Activated T-cell treated with anti-CD3 and anti-CD28 coated beads, Interleukin-2, amount 50 U/mL, for 72 hours (primary cell): ENCODE data around the gene ECE1. TPM values are rescaled to one million over a fixed set of nuclear protein-coding genes. Genes with fewer than 3 reads are reported as not detected.

Experiments used
- ATAC-seq, 2 donors: fragments of 150-1000 bp; cut with Tn5 transposase; replicated peaks in 1 of 2; 2 replicates each; pipeline ENCODE4 v1.10.0; 2021; ENCODE audit warnings: moderate library complexity in 2 of 2, mild to moderate bottlenecking in 1 of 2
- DNase-seq, 2 donors: peaks; one replicate each; pipeline ENCODE4 v3.0.0; 2021 to 2022; ENCODE audit warnings: mixed read lengths in 1 of 2
- H3K27ac Mint-ChIP-seq: one replicate; pipeline ENCODE4 v1.8.0; 2022; ENCODE audit warnings: mild to moderate bottlenecking, moderate library complexity, mixed read lengths
- H3K27me3 Mint-ChIP-seq: one replicate; pipeline ENCODE4 v1.8.0; 2022; ENCODE audit warnings: low read depth, mixed read lengths
- H3K36me3 Mint-ChIP-seq, 2 donors: one replicate each; pipeline ENCODE4 v1.8.0; 2022; ENCODE audit warnings: mixed read lengths in 2 of 2, mild to moderate bottlenecking in 1 of 2; ENCODE audit not compliant: insufficient read depth in 2 of 2
- H3K4me1 Mint-ChIP-seq: one replicate; pipeline ENCODE4 v1.8.0; 2022; ENCODE audit warnings: low read depth, mixed read lengths
- H3K4me3 Mint-ChIP-seq, 2 donors: one replicate each; pipeline ENCODE4 v1.8.0; 2022; ENCODE audit warnings: mild to moderate bottlenecking in 2 of 2, mixed read lengths in 2 of 2, moderate library complexity in 2 of 2
- H3K9me3 Mint-ChIP-seq, 2 donors: one replicate each; pipeline ENCODE4 v1.8.0; 2022; ENCODE audit warnings: mixed read lengths in 2 of 2
- total RNA-seq, 2 donors: library from RNA; stranded (reverse); gene quantifications; one replicate each; pipeline ENCODE4 v1.2.3, GENCODE V29; 2022

The ECE1 gene
- total RNA-seq, 2 donors from 2014 or later = 159 to 193 TPM

DNA sequence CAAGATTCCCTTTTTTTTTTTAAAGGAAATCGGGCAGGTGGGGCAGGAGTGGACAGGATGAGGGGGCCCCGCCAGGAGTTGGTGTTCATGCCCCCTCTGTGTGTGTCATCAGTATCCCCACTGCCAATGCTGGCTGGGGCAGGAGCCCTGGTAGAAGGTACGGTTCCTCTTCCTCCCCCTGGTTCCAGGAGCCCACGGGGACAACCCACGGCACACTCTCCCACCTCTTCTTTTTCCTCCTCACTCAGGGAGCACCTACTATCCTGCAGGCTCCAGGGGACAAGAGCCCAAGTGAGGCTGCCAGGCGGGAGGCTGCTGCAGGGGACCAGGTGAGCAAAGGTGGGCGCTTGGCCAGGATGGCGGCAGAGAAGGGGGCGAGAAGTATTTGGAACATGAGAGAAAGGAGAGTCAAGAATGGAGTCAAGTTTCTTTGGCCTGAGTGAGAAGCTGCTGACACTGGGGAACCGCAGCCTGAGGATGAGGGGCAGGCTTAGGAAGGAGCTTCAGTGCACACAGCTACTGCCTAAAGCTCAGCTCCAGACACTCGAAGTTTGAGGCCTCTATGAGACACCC lies 26.5 kb downstream of the ECE1 start:
- ATAC-seq (no peak), DNase-seq (no peak)
- H3K4me1 Mint-ChIP-seq = peaks cover 48% of the 10 kb centered on the region
- peaks cover 15 to 25% of the 10 kb centered on the region in 2 donors for H3K36me3 Mint-ChIP-seq
- H3K9me3 Mint-ChIP-seq = no peaks in the 10 kb centered on the region
- H3K4me3 Mint-ChIP-seq = no peak overlapping the region
- H3K27me3 Mint-ChIP-seq = no peaks in the 10 kb centered on the region
- no peak overlapping the region for H3K27ac Mint-ChIP-seq

DNA sequence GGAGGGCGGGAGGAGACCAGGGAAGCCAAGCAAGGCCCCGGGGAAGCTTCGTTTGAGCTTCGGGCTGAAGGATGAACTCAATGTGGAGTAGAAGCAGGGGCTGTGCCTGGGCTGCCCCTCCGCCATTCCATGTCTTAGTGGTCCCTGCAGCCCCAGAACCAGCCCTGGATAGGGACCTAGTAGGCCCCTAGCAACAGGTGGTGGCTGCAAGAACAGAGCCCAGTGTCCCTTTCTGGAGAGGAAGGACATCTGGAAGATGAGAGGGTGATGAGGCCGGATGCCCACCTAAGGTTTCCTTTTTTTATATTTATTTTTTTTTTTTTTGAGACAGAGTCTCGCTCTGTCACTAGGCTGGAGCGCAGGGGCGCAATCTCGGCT lies 27.2 kb downstream of the ECE1 start:
- peak overlapping the region; percentile 50 for H3K27ac Mint-ChIP-seq
- no peak overlapping the region for H3K4me3 Mint-ChIP-seq
- ATAC-seq (no peak), DNase-seq (no peak)
- H3K27me3 Mint-ChIP-seq = no peaks in the 10 kb centered on the region
- H3K9me3 Mint-ChIP-seq = no peaks in the 10 kb centered on the region
- H3K4me1 Mint-ChIP-seq = peaks cover 55% of the 10 kb centered on the region
- H3K36me3 Mint-ChIP-seq = peaks cover 15 to 22% of the 10 kb centered on the region in 2 donors

DNA sequence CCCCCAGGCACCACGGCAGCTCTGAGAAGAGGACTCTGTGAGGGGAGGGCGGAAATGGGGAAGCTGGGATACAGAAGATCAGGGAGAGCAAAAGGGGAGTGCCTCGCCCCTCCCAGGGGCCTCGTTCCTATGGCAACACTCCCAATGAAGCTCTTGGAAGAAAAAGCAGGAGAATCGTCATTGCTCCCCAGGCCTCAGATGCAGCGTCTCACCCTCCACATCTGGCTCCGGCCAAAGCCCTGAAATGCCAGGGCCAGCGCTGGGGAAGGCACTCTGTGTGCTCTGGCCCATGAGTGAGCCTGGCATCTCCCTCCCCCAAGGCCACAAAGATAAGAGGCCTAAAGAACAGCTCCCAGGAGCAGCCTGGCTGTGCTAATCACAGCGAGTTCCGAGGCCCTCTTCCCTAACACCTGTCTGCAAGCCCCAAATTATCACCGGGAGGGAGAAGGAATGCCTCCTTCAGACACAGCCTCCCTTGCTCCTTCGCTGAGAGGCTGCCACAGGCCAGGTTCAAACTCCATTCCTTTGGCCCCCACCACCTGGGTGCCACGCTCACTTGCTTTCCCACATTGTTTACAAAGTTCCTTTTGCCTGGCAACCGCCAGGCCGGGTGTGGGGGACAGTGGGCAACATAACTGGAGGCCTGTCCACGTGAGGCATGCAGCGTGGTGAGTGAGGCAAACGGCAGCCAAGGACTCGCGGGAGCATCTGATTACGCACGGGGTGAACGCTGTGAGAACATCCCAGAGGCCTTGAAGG lies 27.8 kb downstream of the ECE1 start:
- no peak for DNase-seq
- ATAC-seq = no peak
- no peaks in the 10 kb centered on the region for H3K9me3 Mint-ChIP-seq
- peaks cover 15 to 18% of the 10 kb centered on the region in 2 donors for H3K36me3 Mint-ChIP-seq
- no peaks in the 10 kb centered on the region for H3K27me3 Mint-ChIP-seq
- H3K27ac Mint-ChIP-seq = peak overlapping the region; percentile 88
- H3K4me3 Mint-ChIP-seq = peak overlapping the region; percentile 63 to 68
- H3K4me1 Mint-ChIP-seq = peaks cover 60% of the 10 kb centered on the region

DNA sequence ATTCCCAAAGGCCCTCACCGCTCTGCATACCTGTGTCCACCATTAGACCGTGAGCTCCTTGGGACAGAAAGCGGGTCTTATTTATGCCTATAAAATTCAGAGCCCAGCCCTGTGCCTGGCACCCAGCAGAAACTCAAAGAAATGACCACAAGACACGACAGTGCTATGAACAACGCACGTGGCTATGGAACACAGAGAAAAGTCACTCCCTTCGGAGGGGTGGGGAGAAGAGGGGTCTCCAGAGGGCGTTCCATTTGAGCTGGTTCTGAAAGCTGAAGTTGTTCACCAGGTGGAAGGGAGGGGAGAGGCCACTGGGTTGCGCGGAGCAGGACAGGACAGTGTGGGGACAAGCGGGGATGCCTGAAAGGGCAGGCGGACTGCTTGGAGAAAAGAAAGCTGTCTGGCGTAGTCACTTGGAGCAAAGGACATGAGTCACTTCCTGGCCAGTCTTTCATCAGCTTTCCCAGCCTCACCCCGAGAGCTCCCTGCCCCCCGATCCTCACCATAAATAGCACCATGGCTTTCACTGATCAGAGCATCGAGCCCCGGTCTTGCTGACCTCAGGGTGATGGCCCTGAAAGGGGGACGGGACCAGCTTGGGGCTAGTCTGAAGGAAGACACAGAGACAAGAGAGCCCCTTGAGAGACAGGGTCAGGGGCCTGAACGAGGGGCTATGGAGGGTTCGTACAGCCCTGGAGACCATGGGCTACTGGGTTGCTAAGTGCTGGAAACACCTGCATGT lies 28.5 kb downstream of the ECE1 start:
- Mint-ChIP-seq H3K27me3 (no peaks in the 10 kb centered on the region), H3K4me1 (peaks cover 63% of the 10 kb centered on the region), H3K9me3 (no peaks in the 10 kb centered on the region), H3K36me3 (peaks cover 12 to 17% of the 10 kb centered on the region in 2 donors), H3K27ac (peak overlapping the region; percentile 88), H3K4me3 (peak overlapping the region; percentile 63 to 68)
- ATAC-seq (peak; percentile 44 to 69), DNase-seq (peak; percentile 45 to 48)

DNA sequence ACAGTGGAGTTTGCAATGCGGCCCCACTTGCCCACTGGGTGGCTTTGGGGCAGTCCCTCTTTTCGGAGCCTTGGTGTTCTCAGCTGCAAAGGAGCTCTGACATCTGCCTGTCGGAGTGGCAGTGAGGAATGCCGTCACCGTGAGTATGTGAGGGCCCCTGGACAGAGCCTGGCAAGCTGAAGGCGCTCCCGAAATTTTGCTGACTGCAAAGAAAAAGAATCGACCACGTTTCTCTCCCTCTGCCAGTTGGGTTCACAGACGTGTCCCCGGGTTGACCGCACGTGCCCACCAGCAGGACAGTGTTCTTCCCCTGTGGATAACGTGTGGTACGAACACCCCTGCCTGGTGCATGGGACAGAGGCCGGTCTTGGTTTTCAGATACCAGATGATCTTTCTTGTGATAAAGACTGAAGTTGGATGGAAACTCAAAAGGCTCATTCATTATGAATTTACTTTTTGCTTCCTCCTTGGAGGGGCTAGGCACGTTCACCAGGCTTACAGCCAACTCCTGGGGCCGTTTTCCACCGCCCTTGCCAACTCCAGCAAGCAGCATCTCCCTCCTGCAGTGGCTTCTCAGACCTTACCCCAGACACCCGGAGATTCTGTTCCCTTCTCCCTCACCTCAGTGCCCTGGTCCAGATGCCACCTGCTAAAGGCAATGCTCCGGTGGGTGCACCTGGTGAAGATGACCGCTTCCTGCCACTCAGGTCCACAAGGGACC lies 29.7 kb downstream of the ECE1 start:
- no peaks in the 10 kb centered on the region for H3K9me3 Mint-ChIP-seq
- DNase-seq (no peak), ATAC-seq (no peak)
- H3K27me3 Mint-ChIP-seq = no peaks in the 10 kb centered on the region
- peak overlapping the region in 1 of 2 donors; percentile 3 for H3K4me3 Mint-ChIP-seq
- peak overlapping the region; percentile 88 for H3K27ac Mint-ChIP-seq
- H3K36me3 Mint-ChIP-seq = peaks cover 12 to 20% of the 10 kb centered on the region in 2 donors
- H3K4me1 Mint-ChIP-seq = peaks cover 67% of the 10 kb centered on the region

DNA sequence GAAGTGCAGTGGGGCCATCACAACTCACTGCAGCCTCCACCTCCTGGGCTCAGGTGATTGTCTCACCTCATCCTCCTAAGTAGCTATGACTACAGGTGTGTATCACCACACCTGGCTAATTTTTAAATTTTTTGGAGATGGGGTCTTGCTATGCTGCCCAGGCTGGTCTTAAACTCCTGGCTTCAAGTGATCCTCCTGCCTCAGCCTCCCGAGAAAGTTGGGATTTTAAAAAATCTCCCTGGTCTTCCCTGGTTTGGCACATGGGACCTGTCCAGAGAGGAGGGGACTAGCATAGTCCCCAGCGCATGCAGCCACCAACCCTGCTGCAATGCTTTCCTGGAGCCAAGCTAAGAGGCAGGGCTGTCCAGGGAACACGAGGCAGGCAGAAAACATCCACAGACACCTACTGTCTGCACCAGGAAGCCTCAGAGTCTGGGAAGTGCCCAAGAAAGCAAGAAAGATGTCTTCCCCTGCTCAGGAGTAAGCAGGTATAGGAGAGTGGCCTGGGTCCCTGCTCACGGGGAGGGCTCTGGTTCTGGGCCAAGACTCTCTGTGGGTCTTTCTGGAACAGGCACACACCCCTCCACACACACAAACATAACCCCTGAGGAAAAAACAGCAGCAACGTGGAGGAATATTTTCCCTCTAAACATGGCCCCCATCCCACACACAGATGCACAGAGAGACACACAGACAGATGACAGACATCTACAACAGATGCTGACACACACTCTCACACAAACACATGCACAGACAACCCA lies 30.8 kb downstream of the ECE1 start:
- ATAC-seq (no peak), DNase-seq (no peak)
- Mint-ChIP-seq H3K4me1 (peaks cover 72% of the 10 kb centered on the region), H3K9me3 (no peaks in the 10 kb centered on the region), H3K27me3 (no peaks in the 10 kb centered on the region), H3K36me3 (peaks cover 11 to 20% of the 10 kb centered on the region in 2 donors), H3K4me3 (peak overlapping the region; percentile 27 to 37), H3K27ac (peak overlapping the region; percentile 66)

DNA sequence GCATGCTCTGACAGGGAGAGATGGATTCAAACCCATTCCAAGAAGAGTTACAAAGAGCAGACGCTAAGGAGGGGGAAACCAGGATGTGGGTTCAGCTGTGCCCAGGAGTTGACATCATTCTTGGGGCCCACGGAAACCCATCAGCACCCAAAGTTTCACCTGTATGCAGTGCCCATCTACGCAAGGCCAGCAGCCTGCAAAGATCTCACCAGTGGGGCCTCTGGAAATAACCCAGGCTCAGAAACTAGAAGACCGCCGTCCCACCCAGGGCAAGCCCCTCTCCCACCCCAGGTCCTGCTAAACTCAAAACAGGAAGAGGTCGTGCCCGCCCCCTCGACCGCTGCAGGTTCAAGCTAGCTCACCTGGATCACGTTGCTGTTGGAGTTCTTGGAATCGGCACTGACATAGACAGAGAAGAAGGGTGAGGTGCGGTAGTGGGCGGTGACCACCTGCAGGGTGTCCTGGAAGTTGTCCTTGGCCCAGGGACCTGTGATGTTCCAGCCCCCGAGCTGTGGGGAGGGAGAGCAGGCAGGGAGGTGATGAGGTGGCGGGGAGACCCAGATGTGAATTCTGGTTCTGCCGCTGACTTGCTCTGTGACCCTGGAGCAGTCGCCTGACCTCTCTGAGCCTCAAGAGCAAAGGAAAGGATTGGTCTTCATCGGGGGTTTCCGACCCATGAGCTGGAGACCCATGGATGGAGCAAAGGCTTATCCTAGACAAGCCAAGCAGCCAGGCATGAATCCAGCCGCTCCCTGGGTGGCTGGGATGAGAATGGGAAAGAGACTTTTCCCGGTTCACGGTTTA lies 31.7 kb downstream of the ECE1 start:
- Mint-ChIP-seq H3K27ac (peak overlapping the region; percentile 87), H3K9me3 (no peaks in the 10 kb centered on the region), H3K4me3 (peak overlapping the region; percentile 37 to 68), H3K4me1 (peaks cover 72% of the 10 kb centered on the region), H3K36me3 (peaks cover 11 to 21% of the 10 kb centered on the region in 2 donors), H3K27me3 (no peaks in the 10 kb centered on the region)
- ATAC-seq (peak; percentile 69 to 74), DNase-seq (peak; percentile 51 to 62)

DNA sequence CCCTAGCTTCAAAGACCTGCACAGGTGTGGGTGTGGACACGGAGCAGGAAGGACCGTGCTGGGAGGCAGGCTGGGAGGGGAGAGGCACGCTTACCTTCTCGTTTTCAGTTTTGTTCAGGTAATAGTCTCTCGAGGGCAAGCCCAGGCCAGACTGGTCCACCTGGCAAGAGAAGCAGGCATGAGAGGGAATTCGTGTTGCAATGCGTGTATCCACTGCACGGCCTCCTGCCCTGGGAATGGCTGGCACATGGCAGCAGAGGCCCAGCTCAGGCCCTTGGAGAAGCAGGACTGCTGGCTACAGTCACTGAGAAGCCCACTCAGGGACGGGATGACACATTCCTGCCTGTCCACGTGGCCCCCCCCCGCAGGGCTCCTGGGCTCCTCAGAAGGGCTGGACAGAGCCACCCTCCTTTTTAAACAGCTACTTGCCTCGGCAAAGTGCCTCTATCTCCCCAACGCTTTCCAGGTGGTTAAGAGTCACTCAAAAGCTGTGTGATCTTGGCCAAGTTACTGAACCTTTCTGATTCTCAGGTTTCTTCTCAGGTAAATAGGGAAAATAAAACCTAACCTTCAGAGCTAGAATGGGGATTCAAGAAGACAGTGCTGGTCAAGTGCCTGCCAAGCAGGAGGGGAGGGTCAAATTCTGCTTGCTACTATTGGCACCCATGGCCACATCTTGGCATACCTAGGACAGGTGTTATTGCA lies 32.7 kb downstream of the ECE1 start:
- H3K4me3 Mint-ChIP-seq = peak overlapping the region; percentile 37 to 68
- DNase-seq = no peak
- no peaks in the 10 kb centered on the region for H3K9me3 Mint-ChIP-seq
- peak overlapping the region; percentile 87 for H3K27ac Mint-ChIP-seq
- peaks cover 11 to 22% of the 10 kb centered on the region in 2 donors for H3K36me3 Mint-ChIP-seq
- H3K4me1 Mint-ChIP-seq = peaks cover 70% of the 10 kb centered on the region
- H3K27me3 Mint-ChIP-seq = no peaks in the 10 kb centered on the region
- ATAC-seq = no peak

DNA sequence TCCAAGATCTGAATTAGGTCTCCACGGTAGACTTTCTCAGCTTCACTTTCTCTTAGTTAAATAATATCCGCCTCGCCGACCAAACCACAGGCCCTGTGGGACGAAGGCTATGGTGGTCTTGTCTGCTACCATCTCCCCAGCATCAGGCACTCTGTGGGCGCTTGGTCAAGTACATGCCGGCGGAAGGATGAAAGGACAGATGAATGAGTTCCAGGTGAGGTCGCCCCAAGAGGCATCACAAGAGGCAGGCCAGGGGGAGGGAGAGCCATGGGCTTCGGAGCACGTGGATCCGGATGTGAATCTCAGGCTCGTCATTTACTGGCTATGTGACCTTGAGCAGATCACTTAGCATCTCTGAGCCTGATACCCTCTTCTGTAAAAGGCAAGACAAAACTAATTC lies 33.5 kb downstream of the ECE1 start:
- Mint-ChIP-seq H3K27ac (peak overlapping the region; percentile 77), H3K36me3 (peaks cover 11 to 25% of the 10 kb centered on the region in 2 donors), H3K4me3 (no peak overlapping the region), H3K27me3 (no peaks in the 10 kb centered on the region), H3K9me3 (no peaks in the 10 kb centered on the region), H3K4me1 (peaks cover 68% of the 10 kb centered on the region)
- DNase-seq (no peak), ATAC-seq (no peak)

DNA sequence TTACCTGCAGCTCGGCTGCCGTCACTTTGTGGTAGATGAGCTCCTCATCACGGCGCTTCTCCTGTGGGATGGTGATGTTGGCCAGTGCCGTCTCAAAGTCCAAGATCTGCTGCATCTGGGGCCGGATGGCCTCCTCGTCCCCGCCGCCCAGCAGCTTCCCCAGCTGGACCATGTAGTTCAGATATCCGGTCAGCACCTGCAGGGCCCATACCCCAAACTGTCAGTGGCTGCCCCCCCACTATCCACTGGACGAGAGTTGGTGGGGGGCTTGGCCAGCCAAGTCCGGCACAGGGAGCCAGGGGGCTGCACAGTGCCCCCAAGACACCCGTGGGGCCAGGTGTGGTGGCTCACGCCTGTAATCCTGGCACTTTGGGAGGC lies 34.3 kb downstream of the ECE1 start:
- Mint-ChIP-seq H3K27me3 (no peaks in the 10 kb centered on the region), H3K9me3 (no peaks in the 10 kb centered on the region), H3K36me3 (peaks cover 8 to 23% of the 10 kb centered on the region in 2 donors), H3K27ac (peak overlapping the region; percentile 29), H3K4me1 (peaks cover 59% of the 10 kb centered on the region), H3K4me3 (no peak overlapping the region)
- DNase-seq (no peak), ATAC-seq (no peak)

DNA sequence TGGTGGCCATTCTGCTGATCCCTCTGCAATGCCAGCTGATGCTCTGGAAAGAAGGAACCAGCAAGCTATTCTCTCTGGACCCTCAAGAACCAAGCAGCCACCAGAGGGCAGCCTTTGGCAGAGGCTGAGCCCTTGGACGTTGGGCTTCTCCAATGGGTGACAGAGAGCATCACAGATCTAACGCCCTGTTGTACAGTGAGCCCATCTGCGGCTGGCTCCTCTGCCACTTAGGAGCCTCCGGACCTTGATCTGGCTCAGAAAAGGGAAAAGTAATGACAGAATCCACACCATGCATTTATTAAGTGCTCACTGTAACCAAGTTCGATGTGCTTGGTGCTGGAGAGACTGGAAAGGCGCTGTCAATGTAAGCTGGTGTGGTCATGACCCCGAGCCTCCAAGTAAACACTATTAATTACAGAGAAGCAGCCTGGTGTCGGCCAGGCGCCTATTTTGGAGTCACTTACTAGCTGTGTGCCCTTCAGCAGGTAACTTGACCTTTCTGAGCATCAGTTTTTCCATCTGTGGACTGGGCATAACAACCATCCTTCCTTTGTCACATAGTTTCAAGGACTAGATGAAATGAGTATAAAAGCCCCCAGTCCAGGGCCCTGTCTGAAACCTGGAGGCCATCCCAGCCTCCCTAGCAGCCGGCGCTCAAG lies 34.9 kb downstream of the ECE1 start:
- DNase-seq (peak; percentile 82 to 83), ATAC-seq (peak; percentile 54 to 57)
- Mint-ChIP-seq H3K36me3 (peaks cover 8 to 22% of the 10 kb centered on the region in 2 donors), H3K27me3 (no peaks in the 10 kb centered on the region), H3K4me3 (no peak overlapping the region), H3K9me3 (no peaks in the 10 kb centered on the region), H3K4me1 (peaks cover 54% of the 10 kb centered on the region), H3K27ac (peak overlapping the region; percentile 88)
